SK-N-SH treated with all-trans-retinoic acid at 6 μM for 48 hours (cell line): ENCODE results near the gene TAF5L.

Source experiments
- TOX ChIP-seq: fragments of 250-450 bp; sonication (Bioruptor Pico); IDR thresholded peaks from 2 replicates; pipeline ENCODE4 v1.8.0; 2021; ENCODE audit warnings: mild to moderate bottlenecking, moderate library complexity, borderline replicate concordance
- ZFP3 ChIP-seq: fragments of 250-450 bp; sonication (Bioruptor Pico); IDR thresholded peaks from 2 replicates; pipeline ENCODE4 v1.5.0; 2020; ENCODE audit warnings: mild to moderate bottlenecking, moderate library complexity
- TF ChIP-seq, protein P1 (sequence below): fragments of 250-450 bp; sonication (Bioruptor Pico); IDR thresholded peaks from 2 replicates; pipeline ENCODE4 v1.8.0; 2020; ENCODE audit warnings: mild to moderate bottlenecking, moderate library complexity, borderline replicate concordance
- TF ChIP-seq, protein P2 (sequence below): fragments of 250-450 bp; sonication (Bioruptor Pico); IDR thresholded peaks from 2 replicates; pipeline ENCODE4 v1.8.0; 2021; ENCODE audit warnings: low read depth, mild to moderate bottlenecking, moderate library complexity, borderline replicate concordance

DNA sequence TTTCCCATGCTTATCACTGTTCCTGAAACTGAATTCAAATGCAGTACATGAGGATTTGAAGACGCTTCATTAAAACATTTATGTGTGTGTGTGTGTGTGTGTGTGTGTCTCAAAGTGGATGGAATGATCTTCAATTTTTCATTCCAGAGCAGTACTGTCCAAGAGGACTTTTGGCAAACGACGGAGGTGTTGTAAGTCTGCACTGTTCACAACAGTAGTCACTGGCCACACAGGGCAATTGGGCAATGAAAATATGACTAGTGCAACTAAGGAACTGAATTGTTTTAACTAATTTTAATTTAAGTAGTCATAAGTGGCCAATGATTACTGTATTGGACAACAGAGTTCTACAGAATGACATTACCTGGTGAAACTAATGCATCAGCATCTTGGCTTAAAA lies 5.0 kb downstream of the TAF5L start:
- TF ChIP-seq TOX (no peak), ZFP3 (CRISPR knock-in tag) (no peak)
- TF ChIP-seq, protein P1, sequence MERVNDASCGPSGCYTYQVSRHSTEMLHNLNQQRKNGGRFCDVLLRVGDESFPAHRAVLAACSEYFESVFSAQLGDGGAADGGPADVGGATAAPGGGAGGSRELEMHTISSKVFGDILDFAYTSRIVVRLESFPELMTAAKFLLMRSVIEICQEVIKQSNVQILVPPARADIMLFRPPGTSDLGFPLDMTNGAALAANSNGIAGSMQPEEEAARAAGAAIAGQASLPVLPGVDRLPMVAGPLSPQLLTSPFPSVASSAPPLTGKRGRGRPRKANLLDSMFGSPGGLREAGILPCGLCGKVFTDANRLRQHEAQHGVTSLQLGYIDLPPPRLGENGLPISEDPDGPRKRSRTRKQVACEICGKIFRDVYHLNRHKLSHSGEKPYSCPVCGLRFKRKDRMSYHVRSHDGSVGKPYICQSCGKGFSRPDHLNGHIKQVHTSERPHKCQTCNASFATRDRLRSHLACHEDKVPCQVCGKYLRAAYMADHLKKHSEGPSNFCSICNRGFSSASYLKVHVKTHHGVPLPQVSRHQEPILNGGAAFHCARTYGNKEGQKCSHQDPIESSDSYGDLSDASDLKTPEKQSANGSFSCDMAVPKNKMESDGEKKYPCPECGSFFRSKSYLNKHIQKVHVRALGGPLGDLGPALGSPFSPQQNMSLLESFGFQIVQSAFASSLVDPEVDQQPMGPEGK: no peak
- TF ChIP-seq, protein P2, sequence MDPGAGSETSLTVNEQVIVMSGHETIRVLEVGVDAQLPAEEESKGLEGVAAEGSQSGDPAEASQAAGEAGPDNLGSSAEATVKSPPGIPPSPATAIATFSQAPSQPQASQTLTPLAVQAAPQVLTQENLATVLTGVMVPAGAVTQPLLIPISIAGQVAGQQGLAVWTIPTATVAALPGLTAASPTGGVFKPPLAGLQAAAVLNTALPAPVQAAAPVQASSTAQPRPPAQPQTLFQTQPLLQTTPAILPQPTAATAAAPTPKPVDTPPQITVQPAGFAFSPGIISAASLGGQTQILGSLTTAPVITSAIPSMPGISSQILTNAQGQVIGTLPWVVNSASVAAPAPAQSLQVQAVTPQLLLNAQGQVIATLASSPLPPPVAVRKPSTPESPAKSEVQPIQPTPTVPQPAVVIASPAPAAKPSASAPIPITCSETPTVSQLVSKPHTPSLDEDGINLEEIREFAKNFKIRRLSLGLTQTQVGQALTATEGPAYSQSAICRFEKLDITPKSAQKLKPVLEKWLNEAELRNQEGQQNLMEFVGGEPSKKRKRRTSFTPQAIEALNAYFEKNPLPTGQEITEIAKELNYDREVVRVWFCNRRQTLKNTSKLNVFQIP (CRISPR knock-in tag): no peak
